RPMI7951 (cell line): ENCODE data around the gene MYOG. TPM values are rescaled to one million over a fixed set of nuclear protein-coding genes. Genes with fewer than 3 reads are reported as not detected.

ENCODE experiments used
- DNase-seq: peaks from one replicate; pipeline ENCODE4 v3.0.0-alpha.2; 2012; ENCODE audit warnings: low read depth
- total RNA-seq: library from RNA; depleted of rRNA; stranded (reverse); fragments of >200 nt; shearing (Covaris generic); gene quantifications from 2 replicates; pipeline ENCODE4 v1.2.3, GENCODE V29; 2014

The MYOG gene
- total RNA-seq, 1 experiment from 2014 or later, result not detected

DNA sequence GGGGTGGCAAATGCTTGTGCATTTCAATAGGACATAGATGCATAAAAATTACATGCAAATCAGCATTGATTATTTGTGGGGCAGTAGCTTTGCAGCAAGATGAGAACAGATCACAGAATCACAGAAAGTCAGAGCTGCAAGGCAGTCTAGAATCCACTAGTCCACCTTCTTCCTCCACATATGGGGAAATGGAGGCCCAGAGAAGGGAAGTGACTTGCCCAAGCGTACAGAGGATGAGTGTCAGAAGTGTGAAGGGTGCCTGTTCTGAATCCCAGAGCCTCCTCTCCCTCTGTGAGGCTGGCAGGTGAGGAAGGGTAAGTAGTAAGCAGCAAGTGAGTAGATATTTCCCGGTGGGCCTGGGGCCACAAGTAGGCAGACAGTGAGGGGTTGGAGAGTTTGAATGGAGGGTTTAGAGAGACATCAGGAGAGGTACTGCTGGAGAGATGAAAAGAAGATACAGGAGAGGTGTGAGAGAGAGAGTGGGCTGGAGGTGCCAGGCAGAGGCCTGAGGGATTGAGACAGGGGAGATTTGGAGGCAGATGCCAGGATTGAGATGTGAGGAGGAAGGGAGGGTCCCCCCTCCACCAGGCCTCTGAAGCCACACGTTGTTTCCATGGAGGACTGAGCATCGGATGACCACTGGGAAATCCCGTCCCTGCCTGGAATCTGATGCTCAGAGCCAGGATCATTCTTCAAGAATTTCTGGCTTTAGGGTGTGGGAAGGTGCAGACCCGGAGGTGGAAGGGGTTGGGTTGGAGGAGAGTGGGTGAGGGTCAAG, 4.8 kb upstream of the MYOG start:
- no peak for DNase-seq

DNA sequence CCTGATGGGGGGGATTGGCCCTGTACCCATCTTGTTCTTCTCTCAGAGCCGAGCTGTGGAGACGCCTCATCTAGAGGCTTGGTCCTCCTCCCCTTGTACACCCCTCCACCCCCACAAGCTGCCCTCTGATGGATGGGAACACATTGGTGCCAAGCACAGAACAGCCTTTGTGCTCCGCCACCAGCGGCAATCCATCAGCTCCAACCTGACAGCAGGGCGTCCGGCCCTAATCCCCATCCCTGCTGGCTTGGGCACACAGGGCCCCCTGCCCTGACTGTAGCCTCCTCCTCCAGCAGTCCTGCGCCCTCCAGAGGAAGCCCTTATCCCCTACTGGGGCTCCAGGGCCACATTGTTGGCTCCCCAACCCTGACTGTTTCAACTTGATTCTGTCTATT, 3.8 kb upstream of the MYOG start:
- no peak for DNase-seq

DNA sequence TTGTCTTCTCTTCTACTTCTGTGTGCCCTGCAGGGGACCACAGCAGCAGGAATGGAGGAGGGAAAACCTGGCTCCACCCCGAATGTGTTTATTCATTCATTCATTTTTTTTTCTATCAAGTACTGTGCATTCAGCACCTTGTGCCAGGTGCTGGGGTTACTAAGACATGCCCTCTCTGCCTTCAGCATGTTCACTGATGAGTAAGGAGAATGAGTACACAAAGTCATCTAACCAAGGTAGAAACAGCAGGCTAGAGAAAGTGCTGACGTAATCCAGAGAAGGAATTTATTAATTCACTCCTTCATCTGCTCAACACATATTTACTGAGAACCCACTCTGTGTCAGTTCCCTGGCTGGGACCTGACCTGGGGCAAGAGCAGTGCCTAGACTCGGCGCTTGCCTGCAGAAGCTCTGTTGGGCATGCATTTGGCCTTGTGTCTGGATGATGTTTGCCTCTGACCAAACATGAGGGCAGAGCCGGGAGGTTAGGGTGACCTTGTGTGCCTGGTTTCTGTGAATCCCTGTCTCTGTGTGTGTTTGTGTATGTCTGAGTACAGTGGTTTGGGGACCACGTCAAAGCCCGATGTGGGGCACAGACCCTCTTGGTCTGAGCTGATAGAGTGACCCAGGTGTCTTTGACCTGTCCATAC, 3.3 kb upstream of the MYOG start:
- DNase-seq, result no peak

DNA sequence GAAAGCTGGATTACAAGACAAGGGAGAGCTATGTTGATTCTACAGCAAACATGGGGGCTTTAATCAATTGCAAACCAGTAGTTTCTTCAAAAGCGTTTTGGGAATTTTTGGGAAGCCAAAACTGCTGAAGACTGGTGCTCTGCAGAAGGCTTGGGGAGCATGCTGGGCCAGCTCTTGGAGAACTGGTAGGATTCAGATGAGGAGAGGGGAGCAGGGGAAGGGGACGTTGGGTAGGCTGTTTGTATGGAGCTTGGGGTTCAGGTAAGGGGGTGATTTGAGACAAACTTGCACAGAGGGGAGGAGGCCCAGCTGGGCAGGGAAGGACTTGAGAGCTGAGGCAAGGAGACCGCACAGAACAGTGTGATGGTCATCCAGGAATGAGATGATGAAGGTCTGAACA, 2.6 kb upstream of the MYOG start:
- no peak for DNase-seq

DNA sequence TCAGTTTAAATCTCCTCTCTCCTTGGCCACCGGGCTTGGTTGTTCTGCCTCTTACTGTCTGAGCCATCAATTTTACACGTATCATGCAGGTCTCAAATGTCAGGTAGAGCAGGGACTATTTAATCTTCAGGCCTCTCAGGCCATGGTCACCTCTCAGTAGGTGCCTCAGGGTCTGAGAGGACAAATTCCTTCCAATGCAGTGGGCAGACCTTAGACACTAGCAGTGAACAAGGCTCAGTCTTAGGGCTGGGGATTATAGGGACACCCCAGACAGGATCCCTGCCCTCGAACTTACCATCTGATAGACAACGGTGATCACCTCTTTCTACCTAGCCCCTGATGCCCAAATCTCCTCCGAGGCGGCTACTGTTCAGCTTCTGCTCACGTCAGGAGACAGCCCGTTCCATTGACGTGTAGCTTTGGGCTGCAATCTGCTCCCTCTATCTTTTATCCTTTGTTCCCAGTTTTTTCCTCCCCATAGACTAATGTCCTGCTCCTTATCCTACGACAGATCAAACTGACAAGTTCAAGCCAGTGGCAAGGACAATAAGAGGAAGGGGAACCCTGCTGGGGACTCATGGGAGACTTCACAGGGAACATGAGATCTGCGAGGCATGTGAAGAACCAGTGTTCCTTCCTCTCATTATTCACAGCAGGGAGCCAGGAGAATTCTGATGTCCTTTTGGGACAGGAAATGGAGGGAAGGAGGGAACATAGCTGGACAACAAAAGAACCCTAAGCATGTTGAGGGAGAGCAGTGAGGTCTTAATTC, 1.4 kb upstream of the MYOG start:
- no peak for DNase-seq

DNA sequence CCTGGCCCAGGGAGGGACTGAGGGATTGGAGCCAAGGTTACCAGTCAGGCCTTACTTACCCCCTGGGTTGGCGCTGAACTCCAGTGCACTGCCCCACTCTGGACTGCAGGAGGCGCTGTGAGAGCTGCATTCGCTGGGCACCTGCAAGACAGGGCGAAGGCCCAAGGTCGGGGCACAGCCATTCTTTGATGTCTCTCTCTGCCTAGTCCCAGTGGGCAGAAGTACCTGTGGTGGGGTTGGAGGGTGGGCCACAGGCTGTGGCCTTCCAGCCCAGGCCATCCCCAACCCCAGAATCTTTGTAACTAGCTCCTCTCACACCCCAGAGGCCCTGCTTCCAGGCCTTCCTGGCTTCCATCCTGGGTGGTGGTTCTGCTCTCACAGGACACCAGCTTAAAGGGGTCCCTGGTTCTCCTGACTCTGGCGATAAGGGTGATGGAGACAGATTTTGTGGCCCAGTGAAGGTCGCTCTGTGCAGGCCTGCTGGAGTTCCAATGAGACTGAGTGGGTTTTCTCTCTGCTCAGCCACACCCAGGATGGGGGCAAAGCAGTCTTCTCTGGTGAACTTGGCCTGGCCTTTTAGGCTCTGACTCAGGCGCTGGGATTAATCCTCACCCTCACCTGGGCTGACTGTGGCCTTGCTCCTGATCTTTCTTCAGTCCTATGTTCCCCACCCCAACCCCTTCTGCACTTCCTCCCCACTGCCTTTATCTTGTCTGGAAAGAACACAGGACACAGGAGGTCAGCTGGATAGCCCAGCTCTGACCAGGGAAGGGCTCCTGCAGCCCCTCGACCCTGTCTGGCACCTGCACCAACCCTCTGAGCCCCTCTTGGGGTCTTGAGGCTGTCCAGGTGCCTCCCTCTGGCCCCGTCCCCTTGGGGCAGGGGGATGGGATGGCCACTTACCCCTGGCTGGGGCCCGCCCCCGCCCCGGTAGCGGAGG, 954 bp downstream of the MYOG start:
- DNase-seq, result no peak

DNA sequence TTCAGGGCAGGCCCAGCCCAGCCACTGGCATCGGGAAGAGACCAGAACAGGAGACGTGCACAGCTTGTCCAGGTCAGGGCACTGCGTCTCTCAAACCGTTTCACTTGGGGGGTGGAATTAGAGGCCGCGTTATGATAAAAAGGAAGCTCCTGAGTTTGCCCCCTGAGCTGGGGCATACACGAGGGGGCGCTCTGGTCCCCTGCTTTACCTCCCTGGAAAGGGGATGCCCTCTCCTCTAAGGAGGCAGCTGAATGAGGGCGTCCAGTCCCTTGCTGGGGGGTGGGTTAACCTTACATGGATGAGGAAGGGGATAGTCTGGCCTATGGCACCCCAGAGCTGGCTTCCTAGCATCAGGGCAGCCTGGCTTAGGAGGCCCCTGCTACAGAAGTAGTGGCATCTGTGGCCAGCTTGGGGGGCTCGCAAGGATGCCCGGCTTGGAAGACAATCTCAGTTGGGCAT, 2.3 kb downstream of the MYOG start:
- DNase-seq, result no peak

DNA sequence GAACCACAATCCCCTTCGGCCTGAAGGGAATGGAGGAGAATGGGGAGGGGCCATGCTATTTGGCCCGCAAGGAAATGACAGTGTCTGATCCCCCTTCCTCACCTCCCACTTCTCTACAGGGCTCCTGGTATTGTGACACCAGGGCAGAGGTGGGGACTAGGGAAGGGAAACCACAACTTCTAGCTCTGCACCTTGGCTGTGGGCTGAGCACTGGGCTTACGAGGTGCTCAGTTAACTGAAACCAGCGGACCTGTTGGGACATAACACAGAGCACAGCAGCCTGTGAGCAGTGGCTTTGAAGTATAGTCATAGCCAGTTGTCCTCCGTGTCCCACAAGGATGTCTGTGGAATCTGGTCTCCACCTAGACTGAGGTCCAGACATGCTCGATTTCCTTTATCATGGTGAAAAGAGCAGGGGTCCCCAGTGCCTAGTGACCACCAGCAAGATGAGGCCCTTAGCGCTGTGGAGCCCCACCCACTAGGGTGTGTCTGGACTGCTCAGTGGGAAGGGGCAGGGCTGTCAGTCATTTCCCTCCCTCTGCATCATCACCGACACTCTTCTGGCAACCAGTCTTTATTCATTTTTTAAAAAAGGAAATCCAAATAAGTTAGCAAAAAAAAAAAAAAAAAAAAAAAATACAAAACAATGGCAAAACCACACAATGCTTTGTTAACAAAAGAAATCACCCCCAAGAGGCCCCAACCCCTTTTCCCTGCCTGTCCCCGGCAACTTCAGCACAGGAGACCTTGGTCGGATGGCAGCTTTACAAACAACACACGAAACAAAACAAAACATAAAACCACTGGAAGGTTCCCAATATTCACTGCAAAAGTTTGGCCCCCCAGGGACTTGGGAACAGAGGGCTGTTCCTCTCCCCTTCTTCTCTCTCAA, 3.0 kb downstream of the MYOG start:
- DNase-seq, result no peak

DNA sequence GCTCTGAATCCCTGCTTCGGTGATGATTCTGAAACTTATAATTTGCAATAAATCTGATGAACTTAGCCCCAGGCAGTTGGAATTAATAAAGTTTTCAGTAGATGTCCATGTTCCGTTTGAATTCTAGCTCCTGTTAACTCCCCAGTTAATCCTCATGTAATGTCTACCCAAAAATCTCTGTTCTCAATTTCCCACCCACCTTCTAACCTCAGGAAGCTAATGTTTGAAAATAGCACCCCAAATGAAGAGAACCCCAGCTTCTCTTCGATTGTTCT, 3.6 kb downstream of the MYOG start:
- DNase-seq, result no peak

DNA sequence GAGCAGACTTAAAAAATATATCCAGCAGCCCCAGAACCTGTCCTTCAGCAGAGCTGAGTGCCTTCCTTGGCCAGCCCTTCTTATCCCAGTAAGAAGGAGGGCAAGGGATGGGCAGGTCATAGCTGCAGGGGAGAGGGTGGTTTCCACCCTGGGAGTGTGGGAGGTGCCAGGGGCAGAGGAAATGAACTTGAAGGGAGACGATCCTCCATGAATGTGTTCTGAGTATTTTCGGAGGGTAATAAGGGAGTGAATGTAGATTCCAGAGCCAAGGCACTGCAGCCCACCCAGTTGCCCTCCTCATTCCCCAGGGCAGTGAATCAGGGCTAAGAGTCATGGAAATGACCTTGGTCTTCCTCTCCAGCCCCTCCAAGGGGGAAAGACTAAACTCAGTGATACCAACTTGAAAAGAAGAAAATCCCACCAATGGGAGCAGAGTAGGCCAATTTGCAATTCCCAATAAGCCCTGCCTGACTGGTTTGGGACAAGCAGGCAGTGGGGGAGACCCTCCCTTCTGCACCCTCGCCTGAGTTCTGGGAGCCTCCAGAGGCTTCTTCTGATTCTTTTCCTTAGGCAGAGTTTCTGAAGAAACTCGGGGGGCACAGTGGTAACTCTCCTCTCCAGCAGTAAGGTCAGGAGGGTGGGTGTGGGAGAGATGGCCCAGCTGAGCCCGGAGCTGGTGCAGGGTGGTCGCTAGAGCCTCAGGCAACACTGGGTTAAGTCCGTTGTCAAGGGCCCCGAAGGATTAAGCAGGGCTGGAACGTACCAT, 4.2 kb downstream of the MYOG start:
- DNase-seq, result no peak

DNA sequence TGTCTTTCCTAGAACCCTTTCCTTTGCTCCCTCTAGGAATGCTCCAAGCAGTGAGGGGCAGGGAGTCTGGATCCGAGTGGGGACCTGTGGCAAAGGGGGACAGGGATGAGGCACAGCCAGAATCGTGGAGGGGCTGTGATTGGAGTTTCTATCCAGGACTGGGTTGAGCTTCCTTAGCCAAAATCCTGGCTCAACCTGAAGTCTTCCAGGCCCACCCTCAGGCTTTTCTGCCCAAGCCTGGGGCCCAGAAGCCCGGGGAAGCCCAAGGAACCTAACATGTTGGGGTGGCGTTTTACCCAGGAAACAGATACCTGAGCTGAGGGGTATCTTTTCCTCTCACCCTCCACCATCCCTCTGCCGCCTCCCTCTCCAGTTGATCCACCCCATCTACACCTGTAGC, 5.4 kb downstream of the MYOG start:
- DNase-seq, result no peak

DNA sequence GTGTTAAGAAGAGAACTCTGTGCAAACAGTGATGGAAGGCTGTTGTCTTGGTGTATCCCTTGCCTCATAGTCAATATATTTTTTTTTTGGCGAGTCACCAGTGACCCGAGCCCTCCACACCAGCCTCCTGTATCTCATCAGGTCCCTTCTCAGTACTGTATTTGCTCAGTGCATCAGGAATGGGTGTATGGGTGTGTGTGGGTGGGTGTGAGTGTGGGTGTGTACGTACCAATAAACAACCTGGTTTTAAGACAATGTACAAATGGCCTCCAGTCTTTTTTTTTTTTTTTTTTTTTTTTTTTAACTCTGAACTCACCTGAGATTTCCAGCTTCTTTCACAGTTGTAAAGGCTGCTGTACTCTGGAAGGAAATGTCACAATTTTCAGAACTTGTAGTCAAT, 7.3 kb downstream of the MYOG start:
- DNase-seq, result no peak

DNA sequence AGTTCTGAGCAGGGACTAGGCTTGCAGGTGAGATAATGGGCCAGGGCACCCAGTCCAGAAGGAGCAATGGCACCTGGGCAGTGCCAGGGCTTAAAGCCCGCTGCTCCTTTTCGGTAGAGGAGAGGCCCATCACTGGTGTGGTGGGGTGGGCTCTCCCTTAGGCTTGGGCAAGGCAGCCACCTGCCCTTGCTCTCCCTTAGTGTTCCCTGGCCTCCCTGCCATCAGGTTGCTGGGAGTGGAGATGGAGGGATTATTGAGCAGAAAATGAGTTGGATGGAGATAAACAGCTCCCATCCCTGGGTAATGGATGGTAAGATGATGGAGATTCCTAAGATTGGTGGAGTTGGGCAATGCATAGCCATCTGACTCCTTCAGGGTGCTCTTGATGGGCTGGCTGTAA, 7.9 kb downstream of the MYOG start:
- no peak for DNase-seq

DNA sequence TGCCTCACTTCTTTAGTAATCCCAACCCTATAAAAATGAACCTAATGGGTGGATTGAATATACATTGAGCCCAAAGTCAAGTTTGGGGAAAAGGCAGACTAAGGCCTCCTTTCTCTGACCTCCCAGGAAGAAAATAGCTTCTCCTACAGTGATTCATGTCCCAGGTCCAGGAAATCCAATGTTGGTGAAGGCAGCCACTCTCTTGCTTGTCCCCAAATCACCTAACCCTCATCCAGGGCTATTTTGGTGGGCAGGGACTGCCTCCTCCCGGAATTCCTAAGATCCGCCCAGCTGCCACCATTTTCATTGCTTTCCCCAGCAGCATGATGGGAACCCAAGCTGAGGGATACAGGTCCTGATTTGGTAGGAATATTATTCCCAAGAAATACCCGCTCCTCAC, 8.4 kb downstream of the MYOG start:
- DNase-seq, result no peak

DNA sequence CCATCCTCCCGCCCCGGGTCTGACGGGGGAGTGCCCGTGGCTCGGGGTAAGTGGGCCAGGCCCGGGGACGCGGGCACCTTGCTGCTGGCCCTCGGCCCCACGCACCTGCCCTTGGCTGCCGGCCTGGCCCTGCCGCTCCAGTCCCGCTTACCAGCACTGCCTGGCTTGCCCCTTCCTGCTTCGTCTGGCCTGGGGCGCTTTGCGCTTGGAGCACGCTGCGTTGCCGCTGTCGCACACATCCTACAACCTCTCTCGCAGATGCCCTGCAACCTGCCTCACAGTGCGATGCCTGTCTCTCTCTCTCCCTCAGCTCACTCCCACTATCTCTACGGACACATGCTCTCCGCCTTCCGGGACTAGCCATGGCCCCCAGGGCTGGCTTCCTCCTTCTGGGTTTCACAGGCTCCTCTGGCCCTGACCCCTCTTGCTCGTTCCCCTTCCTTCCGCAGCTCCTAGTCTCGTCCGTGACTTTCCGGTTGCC, 9.7 kb downstream of the MYOG start:
- no peak for DNase-seq

DNA sequence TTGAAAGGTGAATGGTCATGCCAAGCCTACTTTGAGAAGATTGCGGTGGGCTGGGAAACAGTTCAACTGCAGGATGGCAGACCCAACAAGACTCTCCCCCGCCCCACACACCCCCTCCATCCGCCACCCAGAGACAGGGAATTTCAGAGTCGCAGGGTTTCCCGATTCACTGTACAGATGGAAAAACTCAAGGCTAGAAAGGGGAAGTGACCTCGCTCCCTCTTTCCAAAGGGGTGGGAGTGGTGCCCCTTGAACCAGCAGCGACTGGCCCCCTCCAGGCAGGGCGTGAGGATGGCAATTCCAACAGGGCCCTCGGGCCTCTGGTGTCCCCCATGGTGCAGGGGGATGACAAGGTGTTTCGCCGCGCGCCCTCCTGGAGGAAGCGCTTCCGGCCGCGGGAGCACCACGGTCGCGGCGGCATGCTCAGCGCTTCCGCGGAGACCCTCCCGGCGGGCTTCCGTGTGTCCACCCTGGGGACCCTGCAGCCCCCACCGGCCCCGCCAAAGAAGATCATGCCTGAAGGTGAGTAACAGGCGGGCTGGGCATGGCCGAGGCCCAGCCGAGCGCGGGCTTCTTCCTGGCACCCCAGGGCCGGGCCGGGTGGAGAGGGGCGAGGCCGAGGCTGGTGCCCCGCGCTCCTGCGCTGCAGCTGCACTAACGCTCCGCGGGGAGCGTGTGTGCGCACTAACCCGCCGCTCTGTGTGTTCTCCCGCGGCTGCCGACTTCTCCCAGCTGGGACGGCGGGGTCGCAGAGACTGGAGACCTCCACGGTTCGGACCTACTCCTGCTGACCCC, 10.4 kb downstream of the MYOG start:
- DNase-seq, result no peak

DNA sequence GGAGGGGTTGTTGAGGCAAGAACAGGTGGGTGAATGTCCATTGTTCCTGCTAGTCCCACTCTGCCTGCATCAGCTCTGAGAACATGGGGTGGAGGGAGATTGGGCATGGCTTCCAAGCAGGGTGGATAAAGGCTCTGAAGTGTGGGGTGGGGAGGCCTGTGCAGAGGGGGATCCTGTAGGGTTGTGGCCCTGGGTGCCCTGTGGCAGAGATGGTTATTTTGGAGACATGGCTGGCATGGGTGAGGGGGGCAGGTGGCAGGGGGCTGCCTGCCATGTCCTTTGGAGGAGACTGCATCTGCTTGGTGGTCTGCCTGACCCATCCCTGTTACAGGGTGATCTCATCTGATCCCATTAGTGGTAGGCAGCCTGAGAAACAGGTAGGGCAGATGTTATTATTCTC, 11.2 kb downstream of the MYOG start:
- no peak for DNase-seq

DNA sequence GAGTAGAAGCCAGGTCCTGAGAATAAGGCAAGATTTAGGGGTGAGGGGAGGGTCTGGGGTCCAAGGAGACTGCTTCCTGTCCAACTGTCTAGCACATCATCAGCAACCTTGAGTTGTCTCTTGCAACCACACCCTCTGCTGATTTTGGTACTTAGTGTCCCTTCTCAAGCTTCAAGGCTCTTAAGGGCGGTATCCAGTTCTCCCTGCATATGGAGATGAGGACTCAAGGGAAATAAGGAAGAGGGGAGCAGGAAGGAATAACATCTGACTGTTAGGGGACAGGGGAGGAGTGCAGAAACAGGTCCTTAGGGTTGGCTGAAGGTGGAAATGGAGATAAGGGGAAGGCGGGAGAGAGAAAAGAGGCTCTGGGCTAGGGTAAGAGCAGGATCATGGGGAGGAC, 12.3 kb downstream of the MYOG start:
- no peak for DNase-seq

DNA sequence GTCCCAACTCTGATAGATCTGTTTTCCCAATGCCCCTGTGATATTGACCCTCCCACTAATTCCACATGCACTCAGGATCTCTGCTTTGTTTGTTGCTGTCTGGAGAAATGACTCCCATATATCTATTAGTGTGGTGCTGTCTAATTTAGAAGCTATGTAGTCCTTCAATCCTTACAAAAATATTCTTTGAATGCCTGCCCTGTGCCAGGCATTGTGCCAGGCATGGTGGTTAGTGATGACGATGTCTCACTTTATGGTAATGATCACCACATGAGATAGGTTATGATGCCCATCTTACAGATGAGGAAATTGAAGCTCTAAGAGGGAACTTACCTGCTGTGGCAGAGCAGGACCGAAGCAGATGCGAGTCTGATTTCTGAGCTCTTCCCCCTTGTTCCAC, 12.9 kb downstream of the MYOG start:
- DNase-seq, result no peak
